HG02884 (cell line): ENCODE data around the gene KIF12.
"Not testable (repeated sequence)": the region's sequence is repeated elsewhere in the genome, so short reads cannot be mapped to it uniquely, and the experiment has no call there.

Source experiments
- ATAC-seq: cut with Tn5 transposase; IDR thresholded peaks from one replicate; pipeline ENCODE4 v1.9.1; 2021; ENCODE audit warnings: mild to moderate bottlenecking, moderate library complexity; ENCODE audit not compliant: unreplicated experiment

Gene KIF12

GRCh38 chr9:114049441-114050225, 49.5 kb downstream of the KIF12 start:
- ATAC-seq: no peak

GRCh38 chr9:114048533-114049415, 50.3 kb downstream of the KIF12 start:
- ATAC-seq: no peak

GRCh38 chr9:114047717-114048116, 51.4 kb downstream of the KIF12 start:
- no peak for ATAC-seq

GRCh38 chr9:114046875-114047274, 52.2 kb downstream of the KIF12 start:
- ATAC-seq: no peak

- no peak for ATAC-seq
Observed at GRCh38 chr9:114046237-114046755, 52.8 kb downstream of the KIF12 start.

GRCh38 chr9:114043660-114044059, 55.4 kb downstream of the KIF12 start:
- ATAC-seq: not testable (repeated sequence)
